K562 (cell line): ENCODE data around the gene BHLHE40. TPM values are rescaled to one million over a fixed set of nuclear protein-coding genes. Genes with fewer than 3 reads are reported as not detected.

Source experiments
- ATAC-seq: fragments of 200-7000 bp; cut with Tn5 transposase; 3 replicates; pipeline ENCODE4 v1.9.1; 2020; ENCODE audit warnings: moderate library complexity
- BruUV-seq: library from RNA; stranded (reverse); fragments of 400-500 nt; replicated peaks from 2 replicates; lab custom pipeline; 2021; lab: Mats Ljungman, UMichigan
- CTCF ChIA-PET: fragments of 300-600 bp; formaldehyde crosslinking; extraction: SDS; loops from one replicate; lab custom pipeline; 2021; ENCODE audit warnings: low intra/inter-chr PET ratio; lab: Yijun Ruan, JAX
- POLR2A ChIA-PET: fragments of 300-600, 350-650 bp; sonication (Branson Sonifier 250); formaldehyde crosslinking; extraction: SDS; loops from one replicate; lab custom pipeline; 2021; ENCODE audit warnings: antibody characterized with exemption, inconsistent platforms; lab: Yijun Ruan, JAX
- DNase-seq, 4 experiments: peaks; one replicate each; pipeline versions ENCODE4 v3.0.0 to v3.0.0-alpha.2; 2011 to 2018; ENCODE audit warnings: low spot score in 3 of 4, mixed read lengths in 3 of 4; ENCODE audit errors: extremely low read depth in 1 of 4
- FAIRE-seq: peaks from 2 replicates; lab custom pipeline; 2011; peaks lifted over from hg19 to GRCh38; lab: Jason Lieb, UNC
- H2AFZ ChIP-seq: 2 replicates; pipeline ENCODE4 v1.6.0; 2011; ENCODE audit warnings: low read depth, low read length, control low read depth, inconsistent platforms
- H3K27ac ChIP-seq: fragments of 200-600 bp; 3 replicates; pipeline ENCODE4 v1.8.0; 2011; ENCODE audit warnings: low read depth, mild to moderate bottlenecking, control low read depth, inconsistent platforms, low read length, moderate library complexity, mixed read lengths; ENCODE audit errors: extremely low read depth
- H3K27me3 ChIP-seq, 2 experiments: fragments of 300-600 bp in 1 of 2; 2 replicates in 1 of 2; 3 replicates in 1 of 2; pipeline versions ENCODE4 v1.6.0 to v1.8.0; 2011; ENCODE audit warnings: inconsistent platforms in 2 of 2, low read length in 2 of 2, mild to moderate bottlenecking in 1 of 2, mixed read lengths in 1 of 2, moderate library complexity in 1 of 2; ENCODE audit not compliant: control insufficient read depth in 2 of 2, insufficient read depth in 2 of 2
- H3K36me3 ChIP-seq: fragments of 300-600 bp; 3 replicates; pipeline ENCODE4 v1.8.0; 2011; ENCODE audit warnings: mild to moderate bottlenecking, low read length, inconsistent platforms; ENCODE audit not compliant: control insufficient read depth, insufficient read depth
- H3K4me1 ChIP-seq, 2 experiments: fragments of 200-600 bp in 1 of 2; replicated peaks in 1 of 2; 2 replicates in 1 of 2; 3 replicates in 1 of 2; pipeline versions ENCODE4 v1.5.1 to v1.8.0; 2011; ENCODE audit warnings: inconsistent platforms in 2 of 2, low read length in 2 of 2, mild to moderate bottlenecking in 1 of 2, mixed read lengths in 1 of 2, moderate library complexity in 1 of 2; ENCODE audit not compliant: control insufficient read depth in 2 of 2, insufficient read depth in 2 of 2
- H3K4me2 ChIP-seq: 2 replicates; pipeline ENCODE4 v1.6.1; 2011; ENCODE audit warnings: low read length, control low read depth, inconsistent platforms, mixed read lengths; ENCODE audit not compliant: insufficient read depth
- H3K4me3 ChIP-seq: fragments of 200-600 bp; sonication (generic), shearing (Covaris generic); 2 replicates; pipeline ENCODE4 v1.5.1; 2016; ENCODE audit warnings: control low read depth, inconsistent platforms
- H3K79me2 ChIP-seq: fragments of 200-600 bp; 3 replicates; pipeline ENCODE4 v1.8.0; 2011; ENCODE audit warnings: low read length, inconsistent platforms; ENCODE audit not compliant: control insufficient read depth, insufficient read depth
- H3K9ac ChIP-seq, 2 experiments: 2 replicates each; pipeline versions ENCODE4 v1.6.0 to v1.6.1; 2011; ENCODE audit warnings: low read depth in 2 of 2, low read length in 2 of 2, control low read depth in 1 of 2, inconsistent platforms in 1 of 2, mild to moderate bottlenecking in 1 of 2, mixed read lengths in 1 of 2; ENCODE audit not compliant: insufficient read depth in 1 of 2
- H3K9me1 ChIP-seq: one replicate; pipeline ENCODE4 v1.6.0; 2011; ENCODE audit warnings: inconsistent platforms, mild to moderate bottlenecking, low read length, moderate library complexity; ENCODE audit not compliant: control insufficient read depth, insufficient read depth
- H3K9me3 ChIP-seq: replicated peaks from 2 replicates; pipeline ENCODE4 v1.5.1; 2011; ENCODE audit warnings: low read depth, low read length, inconsistent platforms; ENCODE audit not compliant: control insufficient read depth, insufficient read depth
- H4K20me1 ChIP-seq: replicated peaks from 2 replicates; pipeline ENCODE4 v1.6.1; 2011; ENCODE audit warnings: low read length, inconsistent platforms, mixed read lengths; ENCODE audit not compliant: control insufficient read depth, insufficient read depth
- GTF2E2 ChIP-seq: fragments of 200-800 bp; sonication (Bioruptor generic); IDR thresholded peaks from 2 replicates; pipeline ENCODE4 v1.6.1; 2016; ENCODE audit warnings: missing genetic modification characterization, missing compliant biosample characterization
- HMGXB4 ChIP-seq: sonication (generic); formaldehyde crosslinking; IDR thresholded peaks from 2 replicates; pipeline ENCODE4 v1.8.1; 2023; ENCODE audit warnings: mild to moderate bottlenecking, missing genetic modification reagents
- ID3 ChIP-seq, 2 experiments: fragments of 250-450 bp in 1 of 2; fragments of 450-650 bp in 1 of 2; sonication (Bioruptor Pico) in 1 of 2; IDR thresholded peaks; 2 replicates each; pipeline versions ENCODE4 v1.6.1 to v1.8.0; 2016 to 2021; ENCODE audit warnings: mild to moderate bottlenecking in 2 of 2, moderate library complexity in 2 of 2, missing compliant biosample characterization in 1 of 2, missing genetic modification characterization in 1 of 2
- KDM4B ChIP-seq, 2 experiments: fragments of 450-650 bp in 1 of 2; sonication (generic) in 1 of 2; IDR thresholded peaks; 2 replicates each; pipeline ENCODE4 v1.6.1; 2016 to 2017; ENCODE audit warnings: borderline replicate concordance in 2 of 2, antibody characterized with exemption in 1 of 2, low read depth in 1 of 2, mild to moderate bottlenecking in 1 of 2
- MCM7 ChIP-seq, 2 experiments: fragments of 450-650 bp; IDR thresholded peaks; 2 replicates each; pipeline ENCODE4 v1.6.1; 2016 to 2018
- MYC ChIP-seq, 2 experiments: fragments of 250-450 bp in 1 of 2; sonication (Bioruptor Pico) in 1 of 2; IDR thresholded peaks; 2 replicates each; pipeline versions ENCODE4 v1.5.1 to v1.6.1; 2012 to 2021; ENCODE audit warnings: low read depth in 2 of 2, borderline replicate concordance in 1 of 2, improper control_type of control experiment in 1 of 2, low read length in 1 of 2, mild to moderate bottlenecking in 1 of 2, moderate library complexity in 1 of 2
- NBN ChIP-seq: fragments of 450-650 bp; IDR thresholded peaks from 2 replicates; pipeline ENCODE4 v1.6.1; 2016; ENCODE audit warnings: low read depth, mild to moderate bottlenecking
- UBTF ChIP-seq, 2 experiments: IDR thresholded peaks; 2 replicates each; pipeline ENCODE4 v1.6.1; 2012; ENCODE audit warnings: improper control_type of control experiment in 2 of 2, low read depth in 2 of 2, low read length in 2 of 2, borderline replicate concordance in 1 of 2
- whole genome bisulfite sequencing: fragments of 100-300 bp; shearing (Covaris generic); methylation state at CpG from one replicate; pipeline ENCODE4 v1.1.6; 2016; ENCODE audit warnings: low coverage, mixed read lengths; ENCODE audit not compliant: insufficient coverage; ENCODE audit errors: missing lambda C conversion rate; 5-methylcytosine and 5-hydroxymethylcytosine counted together
- in situ Hi-C: fragments of 300-500 bp; cut with MboI; formaldehyde crosslinking; loops from 4 replicates; pipeline ENCODE4 v1.15.0; 2018; ENCODE audit warnings: inconsistent platforms, mixed read lengths
- intact Hi-C: fragments of 100-400 bp; cut with micrococcal nuclease; formaldehyde crosslinking; loops from 2 replicates; pipeline ENCODE4 v1.14.2; 2022
- polyA plus RNA-seq, 8 experiments: library from polyadenylated mRNA; depleted of rRNA in 4 of 8; stranded (reverse) in 5 of 8; unstranded in 3 of 8; fragments of >200 nt; fragmentation: Nextera tagmentation in 2 of 8; fragmentation: Illumina TruSeq in 1 of 8; extraction: Ambion mirVana in 2 of 8; extraction: Trizol in 1 of 8; gene quantifications; 2 replicates each; pipeline versions ENCODE4 v1.2.1 to v1.2.3, GENCODE V29; 2011 to 2014; ENCODE audit warnings: inconsistent platforms in 1 of 8, missing spikeins in 1 of 8
- total RNA-seq, 7 experiments: library from RNA; depleted of rRNA in 6 of 7; stranded (reverse); fragments of >200 nt in 6 of 7; fragmentation: Illumina TruSeq in 2 of 7; extraction: Trizol in 2 of 7; gene quantifications; 2 replicates each; pipeline versions ENCODE4 v1.2.1 to v1.2.3, GENCODE V29; 2011 to 2021; ENCODE audit warnings: low replicate concordance in 1 of 7

BHLHE40 gene
- total and polyA plus RNA-seq, 9 of the 15 experiments (the other 6 are each of a cell fraction or from before 2014, with no cell fraction given) = 12.0 to 83.9 (median 31.4) TPM

- no peak for TF ChIP-seq NBN
- no peak for TF ChIP-seq KDM4B (IDR thresholded peaks at IDR 0.05; ENCODE audit: borderline replicate concordance in 2 of 2, low read depth in 1 of 2)
- no peak for TF ChIP-seq MCM7 (IDR thresholded peaks at IDR 0.05)
- 0 out of 2 replicates have a peak, but pooled peaks have one; percentile 4 for TF ChIP-seq GTF2E2 (tag)
- no peak for TF ChIP-seq UBTF (IDR thresholded peaks at IDR 0.05; ENCODE audit: borderline replicate concordance in 1 of 2, low read depth in 2 of 2, low read length in 2 of 2)
- TF ChIP-seq MYC (IDR thresholded peaks at IDR 0.05; ENCODE audit: low read depth, low read length) = no peak
- TF ChIP-seq MYC (CRISPR knock-in tag; IDR thresholded peaks at IDR 0.05; ENCODE audit: borderline replicate concordance, low read depth) = peak; percentile 57; the same call in 1 of the 2 replicates
- TF ChIP-seq HMGXB4 = no peak
- TF ChIP-seq ID3 (CRISPR knock-in tag; IDR thresholded peaks at IDR 0.05) = no peak
- 0 out of 2 replicates have a peak, but pooled peaks have one; percentile 50 for TF ChIP-seq ID3 (tag; IDR thresholded peaks at IDR 0.05)
- H3K4me1 ChIP-seq = peaks cover 36 to 62% of the 10 kb centered on the region in 2 experiments
- FAIRE-seq (no peak), ATAC-seq (no peak), DNase-seq (no peak)
- WGBS = 84% methylated on average over 4 of the region's 4 CpGs
- H3K27ac ChIP-seq = no peak overlapping the region
- H3K27me3 ChIP-seq = no peaks in the 10 kb centered on the region
- CTCF ChIA-PET = no interaction called here
- BruUV-seq = no TSS peak
- H3K9ac ChIP-seq = peak overlapping the region in 1 of 2 experiments; percentile 9; a peak in 1 of 4 replicates
- H3K79me2 ChIP-seq = no peaks in the 10 kb centered on the region
- no peaks in the 10 kb centered on the region for H3K36me3 ChIP-seq
- no peaks in the 10 kb centered on the region for H3K9me3 ChIP-seq
- no peaks in the 10 kb centered on the region for H4K20me1 ChIP-seq
- POLR2A ChIA-PET = interaction anchor here (1.0 to 2.8 kb wide), 3 partner anchors 11 to 23 kb away, joined by 6 to 20 read pairs (median 6); partner anchors contain the start of gene BHLHE40
- no peak overlapping the region for H2AFZ ChIP-seq
- in situ Hi-C loops = no loop called here
- H3K4me2 ChIP-seq = no peak overlapping the region
- intact Hi-C loops = no loop called here
- H3K4me3 ChIP-seq = no peak overlapping the region
- H3K9me1 ChIP-seq = no peaks in the 10 kb centered on the region
Measured at GRCh38 chr3:5001135-5001534, 21.9 kb downstream of the BHLHE40 start.
